H9 (cell line): ENCODE data around the gene DGKG. TPM values are rescaled to one million over a fixed set of nuclear protein-coding genes. Genes with fewer than 3 reads are reported as not detected.

Experiments
- DNase-seq: peaks from one replicate; pipeline ENCODE4 v3.0.0-alpha.2; 2017
- H2AFZ ChIP-seq: one replicate; pipeline ENCODE4 v1.6.1; 2013; ENCODE audit warnings: mild to moderate bottlenecking, low read length, control low read depth, moderate library complexity
- H2AK5ac ChIP-seq: 2 replicates; pipeline ENCODE4 v1.6.1; 2013; ENCODE audit warnings: low read length, control low read depth, mixed read lengths; ENCODE audit not compliant: insufficient read length
- H2BK120ac ChIP-seq: one replicate; pipeline ENCODE4 v1.6.1; 2013; ENCODE audit warnings: low read depth, mild to moderate bottlenecking, low read length, control low read depth, inconsistent platforms; ENCODE audit not compliant: poor library complexity, severe bottlenecking
- H2BK12ac ChIP-seq: 2 replicates; pipeline ENCODE4 v1.6.1; 2013; ENCODE audit warnings: low read length, control low read depth, mixed read lengths, low read depth; ENCODE audit not compliant: insufficient read length
- H2BK15ac ChIP-seq: 2 replicates; pipeline ENCODE4 v1.6.1; 2013; ENCODE audit warnings: low read depth, low read length, control low read depth
- H2BK20ac ChIP-seq: one replicate; pipeline ENCODE4 v1.6.1; 2013; ENCODE audit warnings: low read depth, mild to moderate bottlenecking, low read length, control low read depth, inconsistent platforms; ENCODE audit not compliant: poor library complexity, severe bottlenecking
- H2BK5ac ChIP-seq: 2 replicates; pipeline ENCODE4 v1.6.1; 2013; ENCODE audit warnings: low read length, control low read depth, mixed read lengths; ENCODE audit not compliant: insufficient read length
- H3K14ac ChIP-seq: 2 replicates; pipeline ENCODE4 v1.6.1; 2013; ENCODE audit warnings: low read length, control low read depth; ENCODE audit not compliant: insufficient read depth
- H3K18ac ChIP-seq: 2 replicates; pipeline ENCODE4 v1.6.1; 2013; ENCODE audit warnings: low read depth, mild to moderate bottlenecking, mixed read lengths, low read length, control low read depth; ENCODE audit not compliant: insufficient read length
- H3K23ac ChIP-seq: 2 replicates; pipeline ENCODE4 v1.6.1; 2013; ENCODE audit warnings: low read length, control low read depth, mixed read lengths, low read depth; ENCODE audit not compliant: insufficient read length
- H3K23me2 ChIP-seq: 2 replicates; pipeline ENCODE4 v1.6.1; 2013; ENCODE audit warnings: low read depth, mild to moderate bottlenecking, mixed read lengths, low read length, control low read depth; ENCODE audit not compliant: insufficient read length, poor library complexity, severe bottlenecking
- H3K27ac ChIP-seq: 2 replicates; pipeline ENCODE4 v1.5.1; 2013; ENCODE audit warnings: low read length, control low read depth, mixed read lengths, low read depth; ENCODE audit not compliant: insufficient read length
- H3K27me3 ChIP-seq: 2 replicates; pipeline ENCODE4 v1.6.1; 2013; ENCODE audit warnings: low read length, control low read depth, inconsistent platforms; ENCODE audit not compliant: insufficient read depth
- H3K4ac ChIP-seq: 2 replicates; pipeline ENCODE4 v1.6.1; 2013; ENCODE audit warnings: low read depth, mild to moderate bottlenecking, control low read depth, inconsistent platforms, low read length, moderate library complexity
- H3K4me1 ChIP-seq: 2 replicates; pipeline ENCODE4 v1.6.1; 2013; ENCODE audit warnings: low read length, control low read depth, inconsistent platforms; ENCODE audit not compliant: insufficient read depth
- H3K4me2 ChIP-seq: 2 replicates; pipeline ENCODE4 v1.6.1; 2013; ENCODE audit warnings: low read length, control low read depth, mixed read lengths; ENCODE audit not compliant: insufficient read length, insufficient read depth
- H3K56ac ChIP-seq: 2 replicates; pipeline ENCODE4 v1.6.1; 2013; ENCODE audit warnings: low read depth, mild to moderate bottlenecking, mixed read lengths, low read length, control low read depth; ENCODE audit not compliant: insufficient read length
- H3K79me1 ChIP-seq: 2 replicates; pipeline ENCODE4 v1.6.1; 2013; ENCODE audit warnings: low read depth, mild to moderate bottlenecking, moderate library complexity, low read length, control low read depth, inconsistent platforms; ENCODE audit not compliant: insufficient read depth, poor library complexity, severe bottlenecking
- H3K79me2 ChIP-seq: 2 replicates; pipeline ENCODE4 v1.6.1; 2013; ENCODE audit warnings: low read length, control low read depth, inconsistent platforms; ENCODE audit not compliant: insufficient read depth
- H3K9ac ChIP-seq: 2 replicates; pipeline ENCODE4 v1.6.1; 2013; ENCODE audit warnings: low read length, control low read depth, mixed read lengths; ENCODE audit not compliant: insufficient read length; ENCODE audit errors: extremely low read depth
- H3K9me3 ChIP-seq: one replicate; pipeline ENCODE4 v1.6.1; 2013; ENCODE audit warnings: low read depth, low read length, inconsistent platforms; ENCODE audit not compliant: control insufficient read depth
- H3T11ph ChIP-seq: one replicate; pipeline ENCODE4 v1.6.1; 2013; ENCODE audit warnings: mild to moderate bottlenecking, low read length, control low read depth, inconsistent platforms
- H4K20me1 ChIP-seq: one replicate; pipeline ENCODE4 v1.6.1; 2013; ENCODE audit not compliant: control insufficient read depth, insufficient read length, insufficient read depth
- H4K5ac ChIP-seq: 2 replicates; pipeline ENCODE4 v1.6.1; 2013; ENCODE audit warnings: low read depth, mild to moderate bottlenecking, mixed read lengths, low read length, control low read depth; ENCODE audit not compliant: insufficient read length
- H4K8ac ChIP-seq: replicated peaks from 2 replicates; pipeline ENCODE4 v1.6.1; 2013; ENCODE audit warnings: low read length, control low read depth, mixed read lengths, low read depth; ENCODE audit not compliant: insufficient read length
- H4K91ac ChIP-seq: 2 replicates; pipeline ENCODE4 v1.6.1; 2013; ENCODE audit warnings: low read depth, mild to moderate bottlenecking, moderate library complexity, mixed read lengths, low read length, control low read depth; ENCODE audit not compliant: insufficient read length
- H3K27ac Mint-ChIP-seq, 3 experiments: 2 replicates in 2 of 3; 3 replicates in 1 of 3; pipeline ENCODE4 v1.8.0; 2020 to 2021; ENCODE audit warnings: mixed read lengths in 3 of 3, mild to moderate bottlenecking in 1 of 3, moderate library complexity in 1 of 3
- H3K27me3 Mint-ChIP-seq: 2 replicates; pipeline ENCODE4 v1.8.0; 2021; ENCODE audit warnings: low read depth, mild to moderate bottlenecking, moderate library complexity, mixed read lengths
- H3K36me3 Mint-ChIP-seq, 3 experiments: 2 replicates in 2 of 3; 3 replicates in 1 of 3; pipeline ENCODE4 v1.8.0; 2020 to 2021; ENCODE audit warnings: low read depth in 3 of 3, mixed read lengths in 3 of 3; ENCODE audit not compliant: insufficient read depth in 1 of 3
- H3K4me1 Mint-ChIP-seq, 2 experiments: 2 replicates each; pipeline ENCODE4 v1.8.0; 2020; ENCODE audit warnings: mixed read lengths in 2 of 2
- H3K4me3 Mint-ChIP-seq, 2 experiments: 2 replicates in 1 of 2; 3 replicates in 1 of 2; pipeline ENCODE4 v1.8.0; 2020 to 2021; ENCODE audit warnings: mild to moderate bottlenecking in 2 of 2, mixed read lengths in 2 of 2, moderate library complexity in 1 of 2
- H3K9me3 Mint-ChIP-seq, 2 experiments: 2 replicates in 1 of 2; 3 replicates in 1 of 2; pipeline ENCODE4 v1.8.0; 2020; ENCODE audit warnings: mild to moderate bottlenecking in 2 of 2, mixed read lengths in 2 of 2, moderate library complexity in 1 of 2
- WGBS: extraction: QIAGEN DNeasy Blood & Tissue Kit; methylation state at CpG from one replicate; pipeline ENCODE4 v1.1.7; 2013; ENCODE audit warnings: missing lambda C conversion rate, low lambda C conversion rate, mixed read lengths; ENCODE audit not compliant: insufficient read length; ENCODE audit errors: extremely low coverage; 5-methylcytosine and 5-hydroxymethylcytosine counted together
- total RNA-seq: library from RNA; stranded (reverse); gene quantifications from 2 replicates; pipeline ENCODE4 v1.2.1, GENCODE V29; 2021
- TF ChIP-seq, protein P1 (sequence below): fragments of 200-600 bp; sonication (generic); conservative IDR thresholded peaks from 3 replicates; pipeline ENCODE4 v1.8.0; 2021; ENCODE audit warnings: antibody characterized with exemption, mild to moderate bottlenecking

Gene DGKG
- total RNA-seq, 1 experiment from 2014 or later = not detected

DNA sequence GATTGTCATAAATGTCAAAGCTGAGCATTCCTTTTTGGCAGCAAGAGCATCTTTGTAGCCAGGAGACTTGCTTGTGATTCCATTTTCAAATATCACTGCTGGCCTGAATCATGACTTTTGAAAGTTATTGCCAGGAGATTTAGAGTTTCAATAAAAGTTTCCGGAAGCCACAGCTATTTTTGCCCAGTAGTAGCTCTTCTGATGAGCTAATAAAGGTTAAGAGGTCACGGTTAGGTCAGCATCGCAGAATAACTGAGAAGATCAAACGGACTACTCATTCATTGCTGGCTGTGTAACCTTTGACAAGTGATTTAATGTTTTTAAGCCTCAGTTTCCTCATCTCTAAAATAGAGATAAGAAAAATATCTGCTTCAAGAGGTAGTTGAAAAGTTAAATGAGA is 148.1 kb downstream of the DGKG start:
- Mint-ChIP-seq H3K4me1 (peaks cover 22 to 28% of the 10 kb centered on the region in 2 experiments), H3K4me3 (no peak overlapping the region), H3K27me3 (peaks cover 31% of the 10 kb centered on the region), H3K36me3 (no peaks in the 10 kb centered on the region; a peak in 1 of 7 replicates), H3K27ac (no peak overlapping the region), H3K9me3 (no peaks in the 10 kb centered on the region)
- H3K4me1 ChIP-seq = no peaks in the 10 kb centered on the region; the same call in 1 of the 2 replicates
- no peak overlapping the region for H3T11ph ChIP-seq
- H2BK5ac ChIP-seq = no peak overlapping the region
- H3K23me2 ChIP-seq = no peaks in the 10 kb centered on the region
- no peak overlapping the region for H3K14ac ChIP-seq
- no peaks in the 10 kb centered on the region for H3K79me2 ChIP-seq
- no peak overlapping the region for H2BK120ac ChIP-seq
- H2AK5ac ChIP-seq = no peak overlapping the region
- no peak overlapping the region for H4K91ac ChIP-seq
- H2BK12ac ChIP-seq = no peak overlapping the region
- H3K79me1 ChIP-seq = no peaks in the 10 kb centered on the region
- no peak for DNase-seq
- no CpG with 5 or more reads among the region's 4 CpGs for WGBS
- no peak overlapping the region for H2BK15ac ChIP-seq
- no peaks in the 10 kb centered on the region for H3K9me3 ChIP-seq
- TF ChIP-seq, protein P1, sequence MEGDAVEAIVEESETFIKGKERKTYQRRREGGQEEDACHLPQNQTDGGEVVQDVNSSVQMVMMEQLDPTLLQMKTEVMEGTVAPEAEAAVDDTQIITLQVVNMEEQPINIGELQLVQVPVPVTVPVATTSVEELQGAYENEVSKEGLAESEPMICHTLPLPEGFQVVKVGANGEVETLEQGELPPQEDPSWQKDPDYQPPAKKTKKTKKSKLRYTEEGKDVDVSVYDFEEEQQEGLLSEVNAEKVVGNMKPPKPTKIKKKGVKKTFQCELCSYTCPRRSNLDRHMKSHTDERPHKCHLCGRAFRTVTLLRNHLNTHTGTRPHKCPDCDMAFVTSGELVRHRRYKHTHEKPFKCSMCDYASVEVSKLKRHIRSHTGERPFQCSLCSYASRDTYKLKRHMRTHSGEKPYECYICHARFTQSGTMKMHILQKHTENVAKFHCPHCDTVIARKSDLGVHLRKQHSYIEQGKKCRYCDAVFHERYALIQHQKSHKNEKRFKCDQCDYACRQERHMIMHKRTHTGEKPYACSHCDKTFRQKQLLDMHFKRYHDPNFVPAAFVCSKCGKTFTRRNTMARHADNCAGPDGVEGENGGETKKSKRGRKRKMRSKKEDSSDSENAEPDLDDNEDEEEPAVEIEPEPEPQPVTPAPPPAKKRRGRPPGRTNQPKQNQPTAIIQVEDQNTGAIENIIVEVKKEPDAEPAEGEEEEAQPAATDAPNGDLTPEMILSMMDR = no peak
- H3K27ac ChIP-seq = no peak overlapping the region
- no peak overlapping the region for H3K23ac ChIP-seq
- no peaks in the 10 kb centered on the region for H4K20me1 ChIP-seq
- no peak overlapping the region for H4K5ac ChIP-seq
- no peak overlapping the region for H3K4me2 ChIP-seq
- H3K56ac ChIP-seq = no peak overlapping the region
- H3K27me3 ChIP-seq = no peaks in the 10 kb centered on the region
- H3K9ac ChIP-seq = no peak overlapping the region
- H2BK20ac ChIP-seq = no peak overlapping the region
- no peak overlapping the region for H4K8ac ChIP-seq
- no peak overlapping the region for H2AFZ ChIP-seq
- no peak overlapping the region for H3K18ac ChIP-seq
- H3K4ac ChIP-seq = no peak overlapping the region
